Ecto neural progenitor cell (in vitro differentiated cells): ENCODE measurements around the gene RBM10.

Experiments used
- DNase-seq: peaks from one replicate; pipeline ENCODE4 v3.0.0-alpha.2; 2018; ENCODE audit warnings: low spot score

Gene RBM10

GRCh38 chrX:47151435-47151834 lies 6.4 kb downstream of the RBM10 start:
- no peak for DNase-seq

GRCh38 chrX:47156611-47157520 lies 11.8 kb downstream of the RBM10 start:
- no peak for DNase-seq

DNA sequence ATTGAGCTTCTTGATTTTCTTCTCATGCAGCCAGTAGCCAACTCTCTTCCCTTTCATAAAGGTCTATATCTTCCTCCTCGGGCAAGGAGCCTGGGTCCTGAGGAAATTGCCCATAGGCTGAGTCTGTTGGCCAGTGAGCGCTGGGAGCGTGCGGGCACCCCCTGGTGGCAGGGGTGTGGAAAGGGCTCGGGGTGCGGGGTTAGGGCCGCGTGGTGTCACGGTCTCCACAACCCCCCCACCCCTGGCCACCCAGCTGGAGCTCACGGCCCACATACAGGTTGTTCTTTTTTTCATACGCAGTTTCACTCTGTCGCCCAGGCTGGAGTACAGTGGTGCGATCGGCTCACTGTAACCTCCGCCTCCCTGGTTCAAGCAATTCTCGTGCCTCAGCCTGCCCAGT lies 13.1 kb downstream of the RBM10 start:
- DNase-seq: no peak

DNA sequence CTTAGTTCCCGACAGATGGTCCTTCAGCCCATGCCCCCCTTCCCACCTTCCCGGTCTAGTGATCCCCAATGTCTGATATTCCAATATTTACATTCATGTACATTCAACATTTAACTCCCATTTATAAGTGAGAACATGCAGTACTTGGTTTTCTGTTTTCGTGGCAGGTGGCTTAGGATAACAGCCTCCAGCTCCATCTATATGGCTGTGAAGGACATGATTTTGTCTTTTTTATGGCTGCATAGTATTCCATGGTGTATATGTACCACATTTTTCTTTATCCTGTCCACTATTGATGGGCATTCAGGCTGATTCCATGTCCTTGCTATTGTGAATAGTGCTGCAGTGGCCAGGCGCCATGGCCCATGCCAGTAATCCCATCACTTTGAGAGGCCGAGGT lies 13.8 kb downstream of the RBM10 start:
- no peak for DNase-seq

DNA sequence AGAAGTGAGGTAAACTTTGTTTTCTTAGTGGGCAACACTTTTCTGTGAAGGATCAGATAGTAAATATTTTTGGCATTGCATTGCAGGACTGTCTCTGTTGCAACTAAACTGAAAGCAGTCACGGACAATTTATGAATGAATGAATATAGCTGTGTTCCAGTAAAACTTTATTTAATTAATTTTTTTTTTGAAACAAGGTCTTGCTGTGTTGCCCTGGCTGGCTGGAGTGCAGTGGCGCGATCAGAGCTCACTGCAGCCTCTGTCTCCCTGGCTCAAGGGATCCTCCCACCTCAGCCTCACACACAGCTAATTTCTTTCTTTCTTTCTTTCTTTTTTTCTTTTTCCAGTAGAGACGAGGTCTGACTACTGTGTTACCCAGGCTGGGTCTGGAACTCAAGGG lies 15.8 kb downstream of the RBM10 start:
- no peak for DNase-seq

- no peak for DNase-seq
These were observed 18.0 kb downstream of the RBM10 start for GRCh38 chrX:47162927-47163583.

DNA sequence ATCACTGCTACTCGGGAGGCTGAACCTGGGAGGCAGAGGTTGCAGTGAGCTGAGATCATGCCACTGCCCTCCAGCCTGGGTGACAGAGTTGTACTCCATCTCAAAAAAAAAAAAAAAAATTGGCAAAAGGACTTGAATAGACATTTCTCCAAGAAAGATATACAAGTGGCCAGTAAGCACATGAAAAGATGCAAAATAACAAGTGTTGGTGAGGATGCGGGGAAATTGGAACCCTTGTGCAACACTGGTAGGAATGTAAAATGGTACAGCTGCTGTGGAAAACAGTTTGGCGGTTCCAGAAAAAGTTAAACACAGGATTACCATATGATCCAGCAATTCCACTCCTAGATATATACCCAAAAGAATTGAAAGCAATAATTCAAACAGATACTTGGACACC lies 19.4 kb downstream of the RBM10 start:
- DNase-seq: no peak

GRCh38 chrX:47166126-47166525 lies 21.1 kb downstream of the RBM10 start:
- DNase-seq: no peak

DNA sequence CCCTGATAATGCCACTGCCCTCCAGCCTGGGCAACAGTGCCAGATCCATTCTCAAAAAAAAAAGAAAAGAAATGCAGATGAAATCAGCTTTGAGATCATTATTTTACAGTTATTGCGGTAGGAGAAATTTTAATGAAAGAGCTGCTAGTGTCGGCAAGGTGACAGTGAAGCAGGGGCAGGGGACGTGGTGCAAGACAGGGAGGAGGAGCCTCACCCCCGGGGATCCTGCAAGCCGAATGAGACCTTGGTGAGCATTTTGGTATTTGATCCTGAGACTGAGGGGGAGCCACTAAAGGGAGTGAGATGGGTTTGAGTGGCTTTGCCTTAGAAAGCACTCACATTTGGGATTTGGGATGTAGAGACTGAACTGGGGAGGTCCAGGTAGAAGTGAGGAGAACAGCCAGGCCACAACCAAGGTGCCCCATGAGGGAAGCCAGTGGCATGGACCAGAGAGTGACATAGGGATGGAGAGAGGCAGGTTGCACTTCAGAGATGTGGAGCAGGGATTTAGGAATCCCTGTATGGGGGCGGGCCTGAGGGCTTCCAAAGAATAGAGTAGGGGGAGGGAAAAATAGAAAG lies 23.6 kb downstream of the RBM10 start:
- DNase-seq: no peak

- DNase-seq: no peak
These were observed 24.3 kb downstream of the RBM10 start for GRCh38 chrX:47169273-47169672.

DNA sequence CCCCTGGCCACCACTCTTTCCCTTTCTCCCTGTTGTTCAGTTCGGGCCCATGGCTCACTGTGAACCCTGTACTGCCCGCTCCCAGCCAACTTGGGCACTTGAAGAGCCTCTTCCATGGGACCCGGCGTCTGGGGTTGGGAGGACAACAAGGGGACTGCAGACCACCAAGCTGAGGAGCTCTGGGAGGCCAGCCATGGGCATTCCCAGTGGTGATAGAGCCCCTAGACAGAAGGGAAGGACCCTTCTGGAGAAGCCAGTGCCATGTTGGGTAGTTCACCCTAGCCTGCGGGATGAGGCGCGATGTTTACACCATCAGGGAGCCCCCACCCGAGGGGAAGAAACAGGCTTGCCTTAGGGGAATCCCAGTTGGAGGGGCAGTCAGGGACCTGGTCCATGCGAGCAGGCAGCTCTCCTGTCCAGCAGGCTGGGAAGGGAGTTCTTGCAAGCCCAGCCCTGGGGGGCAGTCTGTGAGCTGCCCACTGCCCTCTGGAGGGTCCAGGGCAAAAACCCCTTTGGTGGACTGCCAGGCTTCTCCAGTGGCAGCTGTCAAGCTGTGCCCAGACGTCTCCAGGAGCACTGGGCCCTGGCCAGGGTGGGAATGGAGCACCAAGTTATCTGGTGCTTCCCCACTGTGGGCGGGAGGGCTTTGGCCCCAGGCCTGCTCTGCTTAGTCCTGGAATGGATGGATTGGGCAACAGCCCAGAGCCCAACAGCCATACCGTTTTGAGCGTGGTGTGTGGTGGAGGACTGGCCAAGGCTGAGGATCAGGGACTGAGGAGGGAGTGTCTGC lies 24.9 kb downstream of the RBM10 start:
- no peak for DNase-seq

- DNase-seq: no peak
These were observed 26.1 kb downstream of the RBM10 start for GRCh38 chrX:47170861-47171692.

- no peak for DNase-seq
These were observed 27.0 kb downstream of the RBM10 start for GRCh38 chrX:47171996-47172395.

DNA sequence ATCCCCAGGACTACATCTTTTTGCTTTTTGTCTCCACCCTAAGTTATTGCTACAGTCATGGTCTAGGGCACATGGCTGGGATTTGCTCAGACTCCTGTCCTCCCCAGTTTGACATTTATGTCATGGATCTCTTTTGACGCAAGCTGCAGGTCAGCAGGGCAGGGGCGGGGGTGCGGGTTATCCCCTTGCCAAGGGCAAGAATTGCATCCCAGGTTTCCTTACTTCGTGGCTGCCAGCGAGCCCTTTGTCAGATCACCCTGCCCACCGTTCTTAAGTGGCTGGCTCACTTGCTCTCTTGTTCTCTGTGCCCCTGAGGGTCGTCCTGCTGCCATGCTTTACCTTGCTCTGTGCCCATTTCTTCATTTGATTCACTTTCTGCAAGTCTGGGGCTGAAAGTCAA lies 27.5 kb downstream of the RBM10 start:
- DNase-seq: no peak

GRCh38 chrX:47172971-47173792 lies 28.2 kb downstream of the RBM10 start:
- DNase-seq: no peak

GRCh38 chrX:47174376-47174775 lies 29.4 kb downstream of the RBM10 start:
- no peak for DNase-seq

GRCh38 chrX:47174846-47175587 lies 30.0 kb downstream of the RBM10 start:
- no peak for DNase-seq

- DNase-seq: no peak
These were observed 30.6 kb downstream of the RBM10 start for GRCh38 chrX:47175588-47175980.

DNA sequence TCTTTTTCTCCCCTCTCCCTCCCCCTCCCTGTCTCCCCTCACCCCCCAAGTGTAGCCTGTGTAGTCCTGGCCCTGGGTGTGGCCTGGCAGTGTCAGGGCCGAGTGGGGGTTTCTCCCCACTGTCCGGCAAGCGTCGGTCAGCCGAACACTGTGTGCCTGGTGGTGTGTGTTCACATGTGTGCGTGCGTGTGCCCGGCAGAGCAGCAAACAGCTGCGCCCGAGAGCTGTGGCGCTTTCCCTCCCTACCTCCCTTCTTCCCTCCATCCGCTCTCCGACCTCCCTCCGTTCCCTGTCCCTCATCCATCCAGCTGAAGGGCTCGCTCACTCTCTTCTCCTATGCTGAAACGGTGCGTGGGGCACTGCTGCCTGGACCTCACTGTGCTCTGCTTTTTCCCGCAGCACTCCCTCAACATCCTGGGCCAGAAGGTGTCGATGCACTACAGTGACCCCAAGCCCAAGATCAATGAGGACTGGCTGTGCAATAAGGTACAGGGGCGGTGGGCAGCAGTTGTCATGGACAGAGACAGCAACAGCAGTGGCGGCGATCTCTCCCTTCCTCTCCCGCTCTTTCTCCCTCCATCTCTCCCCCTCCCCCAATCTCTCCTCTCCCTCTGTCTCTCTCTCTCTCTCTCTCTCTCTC lies 31.2 kb downstream of the RBM10 start:
- no peak for DNase-seq
